ENCODE data around the gene CPPED1. TPM values are rescaled to one million over a fixed set of nuclear protein-coding genes. Genes with fewer than 3 reads are reported as not detected.

Gene CPPED1
- total RNA-seq, 1 donor from 2014 or later, result 13.2 TPM

GRCh38 chr16:12760819-12761611, 42.7 kb downstream of the CPPED1 start:
- H3K4me3 Mint-ChIP-seq (ENCODE audit: low read depth), result no peak overlapping the region
- no peaks in the 10 kb centered on the region for H3K27me3 Mint-ChIP-seq
- H3K36me3 Mint-ChIP-seq (ENCODE audit: insufficient read depth), result no peaks in the 10 kb centered on the region
- DNase-seq (ENCODE audit: low spot score, unreplicated experiment), result no peak
- no peaks in the 10 kb centered on the region for H3K9me3 Mint-ChIP-seq (ENCODE audit: low read depth)
- TF ChIP-seq CTCF (IDR thresholded peaks at IDR 0.05; ENCODE audit: unreplicated experiment), result no peak
- peaks cover 7% of the 10 kb centered on the region for H3K4me1 Mint-ChIP-seq (ENCODE audit: low read depth)
- H3K27ac Mint-ChIP-seq, result no peak overlapping the region

- H3K9me3 Mint-ChIP-seq (ENCODE audit: low read depth), result no peaks in the 10 kb centered on the region
- no peak overlapping the region for H3K4me3 Mint-ChIP-seq (ENCODE audit: low read depth)
- H3K36me3 Mint-ChIP-seq (ENCODE audit: insufficient read depth), result no peaks in the 10 kb centered on the region
- peaks cover 7% of the 10 kb centered on the region for H3K4me1 Mint-ChIP-seq (ENCODE audit: low read depth)
- H3K27ac Mint-ChIP-seq, result no peak overlapping the region
- no peak for DNase-seq (ENCODE audit: low spot score, unreplicated experiment)
- TF ChIP-seq CTCF (IDR thresholded peaks at IDR 0.05; ENCODE audit: unreplicated experiment), result no peak
- no peaks in the 10 kb centered on the region for H3K27me3 Mint-ChIP-seq
Measured at GRCh38 chr16:12758670-12759558, 44.8 kb downstream of the CPPED1 start.

- DNase-seq (ENCODE audit: low spot score, unreplicated experiment), result no peak
- H3K4me3 Mint-ChIP-seq (ENCODE audit: low read depth), result no peak overlapping the region
- peaks cover 7% of the 10 kb centered on the region for H3K4me1 Mint-ChIP-seq (ENCODE audit: low read depth)
- no peaks in the 10 kb centered on the region for H3K36me3 Mint-ChIP-seq (ENCODE audit: insufficient read depth)
- H3K9me3 Mint-ChIP-seq (ENCODE audit: low read depth), result no peaks in the 10 kb centered on the region
- H3K27ac Mint-ChIP-seq, result no peak overlapping the region
- no peaks in the 10 kb centered on the region for H3K27me3 Mint-ChIP-seq
- TF ChIP-seq CTCF (IDR thresholded peaks at IDR 0.05; ENCODE audit: unreplicated experiment), result no peak
Measured at GRCh38 chr16:12758031-12758669, 45.5 kb downstream of the CPPED1 start.

- Mint-ChIP-seq H3K36me3 (ENCODE audit: insufficient read depth) (no peaks in the 10 kb centered on the region), H3K9me3 (ENCODE audit: low read depth) (no peaks in the 10 kb centered on the region), H3K4me1 (ENCODE audit: low read depth) (peaks cover 7% of the 10 kb centered on the region), H3K27me3 (no peaks in the 10 kb centered on the region), H3K27ac (no peak overlapping the region), H3K4me3 (ENCODE audit: low read depth) (no peak overlapping the region)
- no peak for DNase-seq (ENCODE audit: low spot score, unreplicated experiment)
- TF ChIP-seq CTCF (IDR thresholded peaks at IDR 0.05; ENCODE audit: unreplicated experiment), result no peak
Measured at GRCh38 chr16:12757546-12757945, 46.1 kb downstream of the CPPED1 start.

Data from progenitor cell of endocrine pancreas (in vitro differentiated cells).